Activated T-cell treated with anti-CD3 and anti-CD28 coated beads, Interleukin-2, amount 50 U/mL, for 4 hours (primary cell): ENCODE results near the gene NFKBIZ. TPM values are rescaled to one million over a fixed set of nuclear protein-coding genes. Genes with fewer than 3 reads are reported as not detected.
"Not testable (repeated sequence)": the region's sequence is repeated elsewhere in the genome, so short reads cannot be mapped to it uniquely, and the experiment has no call there.

ENCODE experiments used
- ATAC-seq, 2 donors: fragments of 200-7000 bp; cut with Tn5 transposase; one replicate each; pipeline ENCODE4 v1.10.0; 2021
- DNase-seq: peaks from one replicate; pipeline ENCODE4 v3.0.0-alpha.2; 2020
- H3K27me3 Mint-ChIP-seq: one replicate; pipeline ENCODE4 v1.8.0; 2021; ENCODE audit warnings: low read depth, mixed read lengths
- H3K36me3 Mint-ChIP-seq: one replicate; pipeline ENCODE4 v1.8.0; 2022; ENCODE audit warnings: mixed read lengths; ENCODE audit not compliant: insufficient read depth
- H3K4me1 Mint-ChIP-seq: one replicate; pipeline ENCODE4 v1.8.0; 2021; ENCODE audit warnings: low read depth, mixed read lengths
- H3K4me3 Mint-ChIP-seq: one replicate; pipeline ENCODE4 v1.8.0; 2021; ENCODE audit warnings: mild to moderate bottlenecking, moderate library complexity, mixed read lengths
- H3K9me3 Mint-ChIP-seq: one replicate; pipeline ENCODE4 v1.8.0; 2021; ENCODE audit warnings: mixed read lengths
- total RNA-seq, 3 donors: library from RNA; stranded (reverse); gene quantifications; one replicate each; pipeline ENCODE4 v1.2.1, GENCODE V29; 2021

NFKBIZ gene
- total RNA-seq, 3 donors from 2014 or later = 54.9 to 93.3 (median 88.8) TPM

DNA sequence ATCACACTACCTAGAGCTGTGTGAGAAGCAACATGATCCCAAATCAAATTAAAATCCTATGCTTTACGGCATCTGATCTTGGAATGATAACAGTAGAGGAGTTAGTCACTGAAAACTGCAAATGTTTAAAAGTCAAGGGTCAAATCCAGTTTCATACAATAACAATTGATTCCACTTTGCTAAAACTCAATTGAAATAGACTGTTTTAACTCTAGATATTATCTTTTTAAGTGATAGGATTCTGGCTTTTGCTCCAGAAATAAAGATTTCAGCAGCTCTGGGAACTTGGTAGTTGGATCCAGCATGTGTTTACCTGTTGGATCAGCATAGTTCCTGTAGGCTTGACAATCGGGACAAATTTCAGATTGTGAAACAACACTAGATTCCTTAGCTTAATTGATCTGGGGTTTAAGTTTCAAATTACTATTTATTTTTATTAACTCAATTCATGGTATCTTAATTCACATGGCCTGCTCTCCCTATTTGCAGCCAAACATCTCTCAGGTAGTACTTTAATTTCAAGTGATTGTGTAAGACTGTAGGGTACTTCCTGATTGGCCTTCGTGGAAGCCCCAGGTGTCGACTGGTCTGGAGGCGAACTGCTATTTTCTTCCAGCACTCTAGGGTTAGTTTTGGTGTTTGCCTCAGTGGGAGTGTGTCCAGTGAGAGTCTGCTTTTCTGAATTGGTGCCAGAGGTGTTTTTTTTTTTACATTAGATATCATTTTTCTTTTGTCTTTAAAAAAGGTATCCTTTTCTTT is 16.6 kb downstream of the NFKBIZ start:
- H3K9me3 Mint-ChIP-seq = no peaks in the 10 kb centered on the region
- peaks cover 26% of the 10 kb centered on the region for H3K4me1 Mint-ChIP-seq
- ATAC-seq = no peak
- H3K4me3 Mint-ChIP-seq = no peak overlapping the region
- no peaks in the 10 kb centered on the region for H3K27me3 Mint-ChIP-seq
- DNase-seq = no peak
- peaks cover 15% of the 10 kb centered on the region for H3K36me3 Mint-ChIP-seq

DNA sequence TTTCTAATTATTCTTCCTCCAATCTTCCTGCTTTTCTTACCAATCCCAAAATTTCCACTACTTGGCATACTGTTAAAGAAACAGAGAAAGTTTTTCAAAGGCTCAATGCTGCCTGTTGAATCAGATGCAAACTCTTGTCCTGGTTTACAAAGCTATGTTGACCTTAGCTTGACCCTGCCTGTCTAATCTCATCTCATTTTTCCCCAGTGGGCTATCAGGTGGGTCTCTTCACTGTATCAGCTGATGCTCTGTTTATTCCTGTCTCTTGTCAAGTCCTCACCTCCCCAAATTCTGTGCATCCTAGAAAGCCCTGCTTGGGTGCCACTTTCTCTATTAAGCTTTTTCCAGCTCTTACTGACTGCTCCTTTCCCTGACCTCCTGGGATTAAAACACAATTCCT is 18.2 kb downstream of the NFKBIZ start:
- Mint-ChIP-seq H3K27me3 (no peaks in the 10 kb centered on the region), H3K4me3 (no peak overlapping the region), H3K9me3 (no peaks in the 10 kb centered on the region), H3K4me1 (peaks cover 11% of the 10 kb centered on the region), H3K36me3 (peaks cover 2% of the 10 kb centered on the region)
- ATAC-seq = no peak
- DNase-seq = no peak

DNA sequence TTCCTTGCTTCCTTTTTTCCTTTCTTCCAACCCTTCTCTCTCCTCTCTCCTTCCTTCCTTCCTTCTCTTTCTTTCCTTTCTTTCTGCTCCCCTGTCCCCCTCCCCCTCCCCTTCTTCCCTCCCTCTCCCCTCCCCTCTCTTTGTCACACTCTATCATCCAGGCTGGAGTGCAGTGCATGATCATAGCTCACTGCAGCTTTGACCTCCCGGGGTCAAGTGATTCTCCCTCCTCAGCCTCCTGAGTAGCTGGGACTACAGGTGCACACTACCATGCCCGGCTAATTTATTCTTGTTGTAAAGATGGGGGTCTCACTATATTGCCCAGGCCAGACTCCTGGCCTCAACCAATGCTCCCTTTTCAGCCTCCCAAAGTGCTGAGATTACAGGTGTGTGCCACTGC is 18.7 kb downstream of the NFKBIZ start:
- DNase-seq (no peak), ATAC-seq (no peak)
- Mint-ChIP-seq H3K9me3 (no peaks in the 10 kb centered on the region), H3K36me3 (peaks cover 2% of the 10 kb centered on the region), H3K4me1 (peaks cover 9% of the 10 kb centered on the region), H3K27me3 (no peaks in the 10 kb centered on the region), H3K4me3 (no peak overlapping the region)

GRCh38 chr3:101868534-101869464 is 19.5 kb downstream of the NFKBIZ start:
- ATAC-seq = no peak
- H3K27me3 Mint-ChIP-seq = no peaks in the 10 kb centered on the region
- H3K9me3 Mint-ChIP-seq = no peaks in the 10 kb centered on the region
- H3K36me3 Mint-ChIP-seq = no peaks in the 10 kb centered on the region
- no peak overlapping the region for H3K4me3 Mint-ChIP-seq
- no peak for DNase-seq
- H3K4me1 Mint-ChIP-seq = peaks cover 6% of the 10 kb centered on the region

GRCh38 chr3:101870138-101870537 is 20.8 kb downstream of the NFKBIZ start:
- H3K9me3 Mint-ChIP-seq = no peaks in the 10 kb centered on the region
- H3K36me3 Mint-ChIP-seq = no peaks in the 10 kb centered on the region
- DNase-seq (no peak), ATAC-seq (no peak)
- no peak overlapping the region for H3K4me3 Mint-ChIP-seq
- peaks cover 3% of the 10 kb centered on the region for H3K4me1 Mint-ChIP-seq
- no peaks in the 10 kb centered on the region for H3K27me3 Mint-ChIP-seq

GRCh38 chr3:101873619-101874018 is 24.3 kb downstream of the NFKBIZ start:
- no peak overlapping the region for H3K4me3 Mint-ChIP-seq
- no peak for ATAC-seq
- H3K36me3 Mint-ChIP-seq = no peaks in the 10 kb centered on the region
- no peaks in the 10 kb centered on the region for H3K9me3 Mint-ChIP-seq
- H3K4me1 Mint-ChIP-seq = no peaks in the 10 kb centered on the region
- DNase-seq = no peak
- H3K27me3 Mint-ChIP-seq = no peaks in the 10 kb centered on the region

GRCh38 chr3:101876142-101876541 is 26.8 kb downstream of the NFKBIZ start:
- H3K9me3 Mint-ChIP-seq = no peaks in the 10 kb centered on the region
- H3K36me3 Mint-ChIP-seq = no peaks in the 10 kb centered on the region
- DNase-seq (no peak), ATAC-seq (no peak)
- no peaks in the 10 kb centered on the region for H3K4me1 Mint-ChIP-seq
- H3K4me3 Mint-ChIP-seq = no peak overlapping the region
- H3K27me3 Mint-ChIP-seq = no peaks in the 10 kb centered on the region

DNA sequence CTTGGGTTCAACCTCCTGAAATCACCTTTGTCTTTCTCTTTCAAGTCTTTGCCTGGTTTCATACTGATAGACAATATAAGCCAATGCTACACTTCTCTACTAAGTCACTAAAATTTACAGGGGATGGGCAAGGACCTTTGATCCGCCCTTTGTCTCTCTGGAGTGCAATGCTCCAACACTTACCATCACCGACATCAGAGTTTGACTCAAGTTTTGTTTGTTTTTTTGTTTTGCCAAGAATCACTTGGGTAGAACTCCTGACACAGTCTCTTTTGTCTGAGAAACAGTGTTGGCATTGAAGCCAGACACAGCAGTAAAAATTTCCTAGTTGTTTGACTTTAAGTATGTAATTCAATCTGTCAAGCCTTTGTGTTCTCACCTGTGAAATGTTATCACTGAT is 29.3 kb downstream of the NFKBIZ start:
- Mint-ChIP-seq H3K4me3 (no peak overlapping the region), H3K27me3 (no peaks in the 10 kb centered on the region), H3K9me3 (no peaks in the 10 kb centered on the region), H3K4me1 (no peaks in the 10 kb centered on the region), H3K36me3 (no peaks in the 10 kb centered on the region)
- DNase-seq (no peak), ATAC-seq (no peak)

DNA sequence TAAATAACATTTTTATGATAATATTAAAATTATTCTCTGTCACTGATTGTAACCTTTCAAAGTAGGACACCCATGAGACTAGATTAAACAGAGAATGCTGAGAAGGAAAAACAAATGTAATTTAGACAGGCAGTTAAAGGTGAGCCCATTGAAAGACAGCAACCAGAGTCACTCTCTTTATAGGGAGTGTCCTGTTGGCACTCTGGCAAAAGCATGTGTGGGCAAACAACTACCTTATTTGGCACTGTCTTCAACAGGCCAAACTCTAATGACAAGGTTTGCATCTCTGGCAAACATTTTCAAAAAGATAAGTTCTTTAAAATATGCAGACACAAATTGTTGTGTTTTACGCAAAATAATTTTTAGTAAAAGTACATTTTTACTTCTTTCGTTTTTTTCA is 29.8 kb downstream of the NFKBIZ start:
- no peak for ATAC-seq
- Mint-ChIP-seq H3K9me3 (no peaks in the 10 kb centered on the region), H3K36me3 (no peaks in the 10 kb centered on the region)

DNA sequence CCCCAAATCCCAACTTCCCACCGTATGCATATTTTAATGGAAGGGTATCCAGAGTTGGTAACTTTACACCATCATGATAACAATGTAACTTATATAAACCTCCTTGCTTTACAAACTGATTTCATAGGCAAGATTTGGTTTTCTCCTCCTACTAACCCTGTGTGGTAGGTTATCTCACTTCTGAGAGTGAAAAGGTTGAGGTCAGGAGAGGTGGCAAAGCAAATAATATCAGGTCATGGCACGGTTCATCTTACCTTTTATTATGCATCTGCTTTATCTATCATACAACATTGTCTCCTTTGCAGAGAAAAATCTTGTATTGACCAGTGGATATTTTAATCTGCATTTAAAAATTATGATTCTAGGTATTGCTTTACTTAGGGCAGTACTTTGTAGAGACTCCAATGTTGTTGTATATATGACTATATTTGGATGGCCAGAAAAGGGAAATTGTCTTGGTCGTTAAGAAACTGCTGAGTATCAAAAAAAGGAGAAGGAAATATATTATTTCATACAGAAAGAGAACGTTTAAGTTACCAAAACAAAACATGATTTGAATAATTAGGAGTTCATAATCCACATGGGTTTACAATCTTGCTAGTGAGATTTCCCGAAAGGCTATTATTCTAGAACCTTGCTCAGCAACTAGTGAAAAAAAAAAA is 30.4 kb downstream of the NFKBIZ start:
- Mint-ChIP-seq H3K4me1 (no peaks in the 10 kb centered on the region), H3K9me3 (peaks cover under 1% of the 10 kb centered on the region), H3K27me3 (no peaks in the 10 kb centered on the region), H3K36me3 (no peaks in the 10 kb centered on the region), H3K4me3 (no peak overlapping the region)
- no peak for ATAC-seq
- DNase-seq = no peak

More for the DNA sequence above, 29.8 kb downstream of the NFKBIZ start:
- H3K4me1 Mint-ChIP-seq = no peaks in the 10 kb centered on the region
- H3K4me3 Mint-ChIP-seq = no peak overlapping the region
- H3K27me3 Mint-ChIP-seq = no peaks in the 10 kb centered on the region
- no peak for DNase-seq

DNA sequence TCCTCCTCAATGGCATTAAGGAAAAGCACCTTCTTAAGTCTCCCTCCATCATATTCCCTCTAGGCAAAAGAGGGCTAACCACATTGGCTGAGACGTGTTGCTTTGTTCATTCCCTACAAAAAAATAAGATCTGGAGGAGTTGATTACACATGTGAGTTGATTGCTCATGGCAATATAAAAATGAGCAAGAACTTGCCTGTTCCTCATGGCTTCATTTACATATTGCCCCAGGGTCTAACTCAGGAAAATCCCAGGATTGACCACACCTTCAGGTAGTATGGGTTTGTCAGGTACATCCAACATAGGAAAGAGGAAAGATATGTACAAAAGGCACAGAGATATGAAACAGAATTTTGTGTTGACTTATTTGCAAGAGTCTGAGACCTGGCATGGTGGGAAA is 35.5 kb downstream of the NFKBIZ start:
- DNase-seq (no peak), ATAC-seq (no peak)
- H3K4me3 Mint-ChIP-seq = no peak overlapping the region
- no peaks in the 10 kb centered on the region for H3K27me3 Mint-ChIP-seq
- no peaks in the 10 kb centered on the region for H3K4me1 Mint-ChIP-seq
- no peaks in the 10 kb centered on the region for H3K36me3 Mint-ChIP-seq
- peaks cover 3% of the 10 kb centered on the region for H3K9me3 Mint-ChIP-seq

- H3K27me3 Mint-ChIP-seq, H3K36me3 Mint-ChIP-seq, H3K9me3 Mint-ChIP-seq, ATAC-seq, DNase-seq, H3K4me1 Mint-ChIP-seq, H3K4me3 Mint-ChIP-seq: not testable (repeated sequence)
Observed at GRCh38 chr3:101885584-101885983, 36.3 kb downstream of the NFKBIZ start.

GRCh38 chr3:101886626-101887025 is 37.3 kb downstream of the NFKBIZ start:
- ATAC-seq (no peak), DNase-seq (no peak)
- peaks cover 3% of the 10 kb centered on the region for H3K9me3 Mint-ChIP-seq
- H3K4me1 Mint-ChIP-seq = no peaks in the 10 kb centered on the region
- no peaks in the 10 kb centered on the region for H3K36me3 Mint-ChIP-seq
- no peaks in the 10 kb centered on the region for H3K27me3 Mint-ChIP-seq
- no peak overlapping the region for H3K4me3 Mint-ChIP-seq

GRCh38 chr3:101888653-101889052 is 39.3 kb downstream of the NFKBIZ start:
- H3K36me3 Mint-ChIP-seq = no peaks in the 10 kb centered on the region
- H3K4me3 Mint-ChIP-seq = no peak overlapping the region
- H3K9me3 Mint-ChIP-seq = peaks cover 3% of the 10 kb centered on the region
- DNase-seq (no peak), ATAC-seq (no peak)
- peaks cover 1% of the 10 kb centered on the region for H3K4me1 Mint-ChIP-seq
- no peaks in the 10 kb centered on the region for H3K27me3 Mint-ChIP-seq
